ENCODE measurements around the gene LYPLAL1. TPM values are rescaled to one million over a fixed set of nuclear protein-coding genes. Genes with fewer than 3 reads are reported as not detected.

Gene LYPLAL1
- total RNA-seq, 1 donor from 2014 or later = 25.6 TPM

DNA sequence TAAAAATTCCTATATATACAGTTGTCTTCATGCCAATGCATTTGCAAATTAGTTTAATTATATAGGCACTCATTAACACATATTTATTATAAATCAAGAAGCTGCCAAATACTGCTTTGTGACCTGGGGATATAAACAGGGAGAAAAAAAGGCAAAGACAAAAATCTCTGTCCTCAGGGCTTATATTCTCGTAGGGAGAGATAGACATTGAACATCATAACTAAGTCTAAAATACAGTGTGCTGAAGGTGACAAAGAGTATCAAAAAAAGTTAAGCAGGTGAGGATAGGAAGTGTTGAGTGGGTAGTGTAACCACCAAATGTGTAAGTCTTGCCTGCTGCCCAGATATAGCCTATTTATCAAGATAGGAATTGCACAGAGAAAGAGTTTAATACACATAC is 40.7 kb upstream of the LYPLAL1 start:
- H3K4me1 Mint-ChIP-seq (ENCODE audit: low read depth, unreplicated experiment) = peaks cover 2% of the 10 kb centered on the region

DNA sequence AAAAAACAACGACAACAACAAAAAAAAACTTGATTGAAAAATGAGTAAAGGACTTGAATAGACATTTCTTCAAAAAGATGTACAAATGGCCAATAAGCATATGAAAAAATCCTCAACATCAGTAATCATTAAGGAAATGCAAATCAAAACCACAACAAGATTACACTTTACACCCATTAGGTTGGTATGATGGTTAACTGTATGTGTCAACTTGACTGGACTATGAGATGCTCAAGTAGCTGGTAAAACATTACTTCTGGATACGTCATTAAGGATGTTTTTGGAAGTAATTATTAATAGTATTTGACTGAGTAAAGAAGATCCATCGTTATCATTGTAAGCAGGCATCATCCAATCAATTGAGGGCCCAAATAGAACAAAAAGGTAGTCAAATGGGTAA is 34.9 kb upstream of the LYPLAL1 start:
- Histone ChIP-seq H3K27me3 (ENCODE audit: insufficient read depth, low read length) (no peaks in the 10 kb centered on the region), H2AFZ (ENCODE audit: low read depth, low read length) (no peak overlapping the region), H3K4me2 (ENCODE audit: low read length) (no peak overlapping the region), H3K4me3 (ENCODE audit: insufficient read depth, low read depth, low read length) (no peak overlapping the region), H4K20me1 (ENCODE audit: insufficient read depth, low read length) (no peaks in the 10 kb centered on the region), H3K27ac (ENCODE audit: low read depth, low read length) (no peak overlapping the region), H3K9me3 (ENCODE audit: insufficient read depth, low read depth, low read length) (no peaks in the 10 kb centered on the region), H3K79me2 (ENCODE audit: insufficient read depth, low read length) (no peaks in the 10 kb centered on the region), H3K9ac (ENCODE audit: low read length) (no peak overlapping the region), H3K4me1 (ENCODE audit: insufficient read depth, low read length) (no peaks in the 10 kb centered on the region), H3K36me3 (ENCODE audit: insufficient read depth, low read length) (no peaks in the 10 kb centered on the region)
- Mint-ChIP-seq H3K36me3 (ENCODE audit: low read depth, unreplicated experiment) (no peaks in the 10 kb centered on the region), H3K4me3 (ENCODE audit: unreplicated experiment) (no peak overlapping the region), H3K9me3 (ENCODE audit: unreplicated experiment) (no peaks in the 10 kb centered on the region), H3K27me3 (ENCODE audit: low read depth, unreplicated experiment) (no peaks in the 10 kb centered on the region), H3K4me1 (ENCODE audit: low read depth, unreplicated experiment) (peaks cover 2% of the 10 kb centered on the region), H3K27ac (ENCODE audit: unreplicated experiment) (no peak overlapping the region)
- FAIRE-seq = no peak
- DNase-seq (ENCODE audit: low read depth) = no peak
- no peak for TF ChIP-seq EZH2 (IDR thresholded peaks at IDR 0.05; ENCODE audit: insufficient read depth, low read length)
- TF ChIP-seq, protein P1, sequence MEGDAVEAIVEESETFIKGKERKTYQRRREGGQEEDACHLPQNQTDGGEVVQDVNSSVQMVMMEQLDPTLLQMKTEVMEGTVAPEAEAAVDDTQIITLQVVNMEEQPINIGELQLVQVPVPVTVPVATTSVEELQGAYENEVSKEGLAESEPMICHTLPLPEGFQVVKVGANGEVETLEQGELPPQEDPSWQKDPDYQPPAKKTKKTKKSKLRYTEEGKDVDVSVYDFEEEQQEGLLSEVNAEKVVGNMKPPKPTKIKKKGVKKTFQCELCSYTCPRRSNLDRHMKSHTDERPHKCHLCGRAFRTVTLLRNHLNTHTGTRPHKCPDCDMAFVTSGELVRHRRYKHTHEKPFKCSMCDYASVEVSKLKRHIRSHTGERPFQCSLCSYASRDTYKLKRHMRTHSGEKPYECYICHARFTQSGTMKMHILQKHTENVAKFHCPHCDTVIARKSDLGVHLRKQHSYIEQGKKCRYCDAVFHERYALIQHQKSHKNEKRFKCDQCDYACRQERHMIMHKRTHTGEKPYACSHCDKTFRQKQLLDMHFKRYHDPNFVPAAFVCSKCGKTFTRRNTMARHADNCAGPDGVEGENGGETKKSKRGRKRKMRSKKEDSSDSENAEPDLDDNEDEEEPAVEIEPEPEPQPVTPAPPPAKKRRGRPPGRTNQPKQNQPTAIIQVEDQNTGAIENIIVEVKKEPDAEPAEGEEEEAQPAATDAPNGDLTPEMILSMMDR (IDR thresholded peaks at IDR 0.05; ENCODE audit: insufficient read depth, low read depth, low read length) = no peak

More for the DNA sequence above, 40.7 kb upstream of the LYPLAL1 start:
- Mint-ChIP-seq H3K27ac (ENCODE audit: unreplicated experiment) (no peak overlapping the region), H3K36me3 (ENCODE audit: low read depth, unreplicated experiment) (no peaks in the 10 kb centered on the region), H3K4me3 (ENCODE audit: unreplicated experiment) (no peak overlapping the region), H3K27me3 (ENCODE audit: low read depth, unreplicated experiment) (no peaks in the 10 kb centered on the region), H3K9me3 (ENCODE audit: unreplicated experiment) (no peaks in the 10 kb centered on the region)
- no peak for DNase-seq (ENCODE audit: low read depth)
- H3K27me3 ChIP-seq (ENCODE audit: insufficient read depth, low read length) = no peaks in the 10 kb centered on the region
- H2AFZ ChIP-seq (ENCODE audit: low read depth, low read length) = no peak overlapping the region
- H3K9me3 ChIP-seq (ENCODE audit: insufficient read depth, low read depth, low read length) = no peaks in the 10 kb centered on the region
- TF ChIP-seq, protein P1 (IDR thresholded peaks at IDR 0.05; ENCODE audit: insufficient read depth, low read depth, low read length) = no peak
- TF ChIP-seq EZH2 (IDR thresholded peaks at IDR 0.05; ENCODE audit: insufficient read depth, low read length) = no peak
- H3K4me2 ChIP-seq (ENCODE audit: low read length) = no peak overlapping the region
- H3K9ac ChIP-seq (ENCODE audit: low read length) = no peak overlapping the region
- FAIRE-seq = no peak
- H4K20me1 ChIP-seq (ENCODE audit: insufficient read depth, low read length) = no peaks in the 10 kb centered on the region
- H3K4me3 ChIP-seq (ENCODE audit: insufficient read depth, low read depth, low read length) = no peak overlapping the region
- H3K79me2 ChIP-seq (ENCODE audit: insufficient read depth, low read length) = no peaks in the 10 kb centered on the region
- no peaks in the 10 kb centered on the region for H3K4me1 ChIP-seq (ENCODE audit: insufficient read depth, low read length)
- H3K27ac ChIP-seq (ENCODE audit: low read depth, low read length) = no peak overlapping the region
- H3K36me3 ChIP-seq (ENCODE audit: insufficient read depth, low read length) = no peaks in the 10 kb centered on the region

DNA sequence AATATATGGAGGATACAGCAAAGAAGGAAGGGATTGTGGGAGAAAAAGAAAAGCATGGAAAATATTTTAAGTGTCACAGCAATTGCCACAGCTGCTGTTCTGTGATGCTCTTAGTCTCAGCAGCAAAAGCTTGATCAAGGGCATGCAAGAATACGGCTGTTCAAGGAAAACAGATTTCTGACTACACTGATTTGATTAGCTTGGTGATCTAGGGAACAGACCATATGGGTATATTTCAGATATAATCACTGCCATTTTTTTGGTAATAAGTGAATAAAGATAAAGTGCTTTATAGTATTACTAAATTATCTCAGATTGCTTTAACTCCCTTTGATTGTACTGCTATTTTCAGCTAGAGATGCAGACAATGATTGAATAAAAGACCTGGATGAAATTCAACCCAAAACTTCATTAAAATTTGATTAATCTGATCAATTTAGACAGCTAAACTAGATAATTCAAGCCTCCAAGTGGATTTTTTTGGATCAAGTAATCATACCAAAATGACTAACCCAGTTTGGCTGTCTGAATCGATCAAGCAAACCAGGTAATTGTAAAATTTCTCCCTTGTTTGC is 33.3 kb upstream of the LYPLAL1 start:
- FAIRE-seq (no peak), DNase-seq (ENCODE audit: low read depth) (no peak)
- H3K9ac ChIP-seq (ENCODE audit: low read length) = no peak overlapping the region
- H3K4me1 Mint-ChIP-seq (ENCODE audit: low read depth, unreplicated experiment) = peaks cover 5% of the 10 kb centered on the region
- H3K4me3 ChIP-seq (ENCODE audit: insufficient read depth, low read depth, low read length) = no peak overlapping the region
- no peaks in the 10 kb centered on the region for H3K4me1 ChIP-seq (ENCODE audit: insufficient read depth, low read length)
- H4K20me1 ChIP-seq (ENCODE audit: insufficient read depth, low read length) = no peaks in the 10 kb centered on the region
- no peaks in the 10 kb centered on the region for H3K9me3 Mint-ChIP-seq (ENCODE audit: unreplicated experiment)
- no peaks in the 10 kb centered on the region for H3K79me2 ChIP-seq (ENCODE audit: insufficient read depth, low read length)
- TF ChIP-seq EZH2 (IDR thresholded peaks at IDR 0.05; ENCODE audit: insufficient read depth, low read length) = no peak
- TF ChIP-seq, protein P1 (IDR thresholded peaks at IDR 0.05; ENCODE audit: insufficient read depth, low read depth, low read length) = no peak
- no peaks in the 10 kb centered on the region for H3K9me3 ChIP-seq (ENCODE audit: insufficient read depth, low read depth, low read length)
- H2AFZ ChIP-seq (ENCODE audit: low read depth, low read length) = no peak overlapping the region
- H3K36me3 ChIP-seq (ENCODE audit: insufficient read depth, low read length) = no peaks in the 10 kb centered on the region
- no peak overlapping the region for H3K4me3 Mint-ChIP-seq (ENCODE audit: unreplicated experiment)
- H3K27me3 Mint-ChIP-seq (ENCODE audit: low read depth, unreplicated experiment) = no peaks in the 10 kb centered on the region
- no peak overlapping the region for H3K27ac Mint-ChIP-seq (ENCODE audit: unreplicated experiment)
- no peak overlapping the region for H3K4me2 ChIP-seq (ENCODE audit: low read length)
- H3K36me3 Mint-ChIP-seq (ENCODE audit: low read depth, unreplicated experiment) = no peaks in the 10 kb centered on the region
- no peaks in the 10 kb centered on the region for H3K27me3 ChIP-seq (ENCODE audit: insufficient read depth, low read length)
- no peak overlapping the region for H3K27ac ChIP-seq (ENCODE audit: low read depth, low read length)

Data from astrocyte (in vitro differentiated cells and primary cell).